Ovary (tissue), 3 donors: ENCODE data around the gene TEX29.

ENCODE experiments used
- EP300 ChIP-seq: sonication (generic); formaldehyde crosslinking; IDR thresholded peaks from one replicate; pipeline ENCODE4 v1.6.1; 2017; ENCODE audit warnings: antibody characterized with exemption
- POLR2A ChIP-seq: fragments of 450-650 bp; IDR thresholded peaks from one replicate; pipeline ENCODE4 v1.6.1; 2017; ENCODE audit warnings: antibody characterized with exemption, mild to moderate bottlenecking, moderate library complexity
- TF ChIP-seq, protein P1 (sequence below), 3 donors: fragments of 450-650 bp in 2 of 3; fragments of 200-600 bp in 1 of 3; IDR thresholded peaks; one replicate each; pipeline versions ENCODE4 v1.5.1 to v1.8.0; 2016 to 2022; ENCODE audit warnings: antibody characterized with exemption in 3 of 3, mild to moderate bottlenecking in 1 of 3
- donor health status: DM: no; HTN: no; CAD: no.

DNA sequence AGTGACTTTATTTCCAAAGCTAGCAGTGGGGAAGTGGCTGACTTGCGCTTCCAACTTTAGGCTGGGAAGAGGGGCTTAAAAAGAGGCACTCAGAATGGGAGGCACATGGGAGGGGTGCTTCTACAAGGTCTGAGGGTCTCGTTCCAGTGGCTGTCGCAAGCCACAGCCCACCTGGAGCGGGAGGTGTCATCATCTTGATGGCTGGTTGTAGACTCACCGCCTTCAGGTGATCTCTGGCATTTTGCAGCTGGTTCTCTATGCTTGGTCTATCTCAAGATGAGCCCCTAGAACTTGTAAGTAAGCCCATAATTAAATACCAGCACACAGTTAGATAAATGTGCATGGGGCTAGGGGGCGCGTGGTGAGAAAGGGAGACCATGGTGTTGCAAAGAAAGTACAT lies 9.2 kb downstream of the TEX29 start:
- TF ChIP-seq, protein P1, sequence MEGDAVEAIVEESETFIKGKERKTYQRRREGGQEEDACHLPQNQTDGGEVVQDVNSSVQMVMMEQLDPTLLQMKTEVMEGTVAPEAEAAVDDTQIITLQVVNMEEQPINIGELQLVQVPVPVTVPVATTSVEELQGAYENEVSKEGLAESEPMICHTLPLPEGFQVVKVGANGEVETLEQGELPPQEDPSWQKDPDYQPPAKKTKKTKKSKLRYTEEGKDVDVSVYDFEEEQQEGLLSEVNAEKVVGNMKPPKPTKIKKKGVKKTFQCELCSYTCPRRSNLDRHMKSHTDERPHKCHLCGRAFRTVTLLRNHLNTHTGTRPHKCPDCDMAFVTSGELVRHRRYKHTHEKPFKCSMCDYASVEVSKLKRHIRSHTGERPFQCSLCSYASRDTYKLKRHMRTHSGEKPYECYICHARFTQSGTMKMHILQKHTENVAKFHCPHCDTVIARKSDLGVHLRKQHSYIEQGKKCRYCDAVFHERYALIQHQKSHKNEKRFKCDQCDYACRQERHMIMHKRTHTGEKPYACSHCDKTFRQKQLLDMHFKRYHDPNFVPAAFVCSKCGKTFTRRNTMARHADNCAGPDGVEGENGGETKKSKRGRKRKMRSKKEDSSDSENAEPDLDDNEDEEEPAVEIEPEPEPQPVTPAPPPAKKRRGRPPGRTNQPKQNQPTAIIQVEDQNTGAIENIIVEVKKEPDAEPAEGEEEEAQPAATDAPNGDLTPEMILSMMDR (IDR thresholded peaks at IDR 0.05), result no peak
- TF ChIP-seq POLR2A, result no peak
- no peak for TF ChIP-seq EP300
